Urinary bladder (tissue), 4 donors: ENCODE results near the gene TANC1. TPM values are rescaled to one million over a fixed set of nuclear protein-coding genes. Genes with fewer than 3 reads are reported as not detected.

ENCODE experiments used
- DNase-seq: peaks from one replicate; pipeline ENCODE4 v3.0.0-alpha.2; 2015; ENCODE audit errors: extremely low spot score
- H3K27ac ChIP-seq: one replicate; pipeline ENCODE4 v1.5.1; 2013; ENCODE audit warnings: low read depth, mild to moderate bottlenecking, moderate library complexity
- H3K36me3 ChIP-seq: one replicate; pipeline ENCODE4 v1.6.1; 2013; ENCODE audit warnings: mild to moderate bottlenecking, moderate library complexity; ENCODE audit not compliant: insufficient read depth
- H3K4me1 ChIP-seq: one replicate; pipeline ENCODE4 v1.6.1; 2013; ENCODE audit warnings: mild to moderate bottlenecking, moderate library complexity; ENCODE audit not compliant: insufficient read depth
- H3K4me3 ChIP-seq: one replicate; pipeline ENCODE4 v1.5.1; 2013; ENCODE audit warnings: low read depth, low read length
- WGBS: extraction: QIAGEN DNeasy Blood & Tissue Kit; methylation state at CpG from one replicate; pipeline ENCODE4 v1.1.7; 2013; 5-methylcytosine and 5-hydroxymethylcytosine counted together
- polyA plus RNA-seq: library from polyadenylated mRNA; stranded (reverse); fragments of 200-250 nt; gene quantifications from one replicate; pipeline ENCODE4 v1.2.3, GENCODE V29; 2013
- total RNA-seq: library from RNA; depleted of rRNA; stranded (reverse); fragments of >200 nt; gene quantifications from one replicate; pipeline ENCODE4 v1.2.3, GENCODE V29; 2014
- donor health status: healthy with polysubstance abuse.
- donor health status: healthy.

TANC1 gene
- total and polyA plus RNA-seq, 2 donors = 18.4 to 47.5 TPM

GRCh38 chr2:159108181-159108893 is 139.9 kb downstream of the TANC1 start:
- no peaks in the 10 kb centered on the region for H3K36me3 ChIP-seq
- H3K4me1 ChIP-seq = no peaks in the 10 kb centered on the region
- DNase-seq = no peak
- 90% methylated on average over 12 of the region's 12 CpGs for WGBS
- no peak overlapping the region for H3K27ac ChIP-seq
- H3K4me3 ChIP-seq = no peak overlapping the region

DNA sequence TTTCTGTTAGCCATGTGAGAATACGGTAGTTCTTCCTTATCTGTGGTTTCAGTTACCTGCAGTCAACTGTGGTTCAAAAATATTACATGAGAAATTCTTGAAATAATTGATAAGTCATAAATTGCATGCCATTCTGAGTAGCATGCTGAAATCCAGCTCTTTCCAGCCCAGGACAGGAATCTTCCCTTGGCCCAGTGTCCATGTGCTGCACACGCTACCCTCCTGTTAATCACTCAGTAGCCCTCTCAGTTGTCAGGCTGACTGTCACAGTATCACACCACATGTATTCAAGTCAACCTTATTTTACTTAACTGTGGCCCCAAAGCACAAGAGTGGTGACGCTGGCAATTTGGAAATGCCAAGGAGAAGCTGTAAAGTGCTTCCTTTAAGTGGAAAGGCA is 141.1 kb downstream of the TANC1 start:
- Histone ChIP-seq H3K27ac (no peak overlapping the region), H3K4me1 (no peaks in the 10 kb centered on the region), H3K4me3 (no peak overlapping the region), H3K36me3 (no peaks in the 10 kb centered on the region)
- DNase-seq = no peak
- 93% methylated on average over 3 of the region's 3 CpGs for WGBS

GRCh38 chr2:159110784-159111183 is 142.3 kb downstream of the TANC1 start:
- Histone ChIP-seq H3K36me3 (no peaks in the 10 kb centered on the region), H3K27ac (no peak overlapping the region), H3K4me3 (no peak overlapping the region), H3K4me1 (no peaks in the 10 kb centered on the region)
- no peak for DNase-seq
- 94% methylated on average over 2 of the region's 2 CpGs for WGBS

- Histone ChIP-seq H3K36me3 (no peaks in the 10 kb centered on the region), H3K27ac (no peak overlapping the region), H3K4me3 (no peak overlapping the region), H3K4me1 (no peaks in the 10 kb centered on the region)
- DNase-seq = no peak
- WGBS = 88% methylated on average over 8 of the region's 8 CpGs
Observed at GRCh38 chr2:159111346-159111927, 143.0 kb downstream of the TANC1 start.

- Histone ChIP-seq H3K4me1 (no peaks in the 10 kb centered on the region), H3K4me3 (no peak overlapping the region), H3K36me3 (no peaks in the 10 kb centered on the region), H3K27ac (no peak overlapping the region)
- no peak for DNase-seq
- WGBS = 81% methylated on average over 5 of the region's 5 CpGs
Observed at GRCh38 chr2:159114835-159115234, 146.4 kb downstream of the TANC1 start.

DNA sequence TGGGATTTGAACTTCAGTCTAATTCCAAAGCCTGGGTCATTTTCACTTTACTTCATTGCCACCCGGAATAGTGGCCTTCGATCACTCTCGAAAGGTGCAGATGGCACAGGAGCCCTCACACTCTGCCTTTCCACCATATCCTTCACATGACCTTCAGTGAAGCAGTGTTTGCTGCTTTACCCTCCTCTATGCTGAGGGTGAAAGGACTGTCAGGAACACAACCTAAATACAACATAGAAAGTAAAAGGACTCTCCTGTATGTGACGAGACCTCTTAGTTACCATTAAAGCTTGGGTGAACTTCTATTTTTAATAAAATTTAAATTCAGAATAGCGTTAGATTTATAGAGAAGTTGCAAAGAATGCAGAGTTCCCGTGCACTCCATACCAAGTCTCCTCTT is 148.5 kb downstream of the TANC1 start:
- H3K27ac ChIP-seq = no peak overlapping the region
- no peak overlapping the region for H3K4me3 ChIP-seq
- 97% methylated on average over 6 of the region's 6 CpGs for WGBS
- no peaks in the 10 kb centered on the region for H3K4me1 ChIP-seq
- DNase-seq = no peak
- H3K36me3 ChIP-seq = no peaks in the 10 kb centered on the region

GRCh38 chr2:159117658-159118057 is 149.2 kb downstream of the TANC1 start:
- Histone ChIP-seq H3K36me3 (no peaks in the 10 kb centered on the region), H3K27ac (no peak overlapping the region), H3K4me3 (no peak overlapping the region), H3K4me1 (no peaks in the 10 kb centered on the region)
- WGBS = 92% methylated on average over 4 of the region's 4 CpGs
- DNase-seq = no peak

DNA sequence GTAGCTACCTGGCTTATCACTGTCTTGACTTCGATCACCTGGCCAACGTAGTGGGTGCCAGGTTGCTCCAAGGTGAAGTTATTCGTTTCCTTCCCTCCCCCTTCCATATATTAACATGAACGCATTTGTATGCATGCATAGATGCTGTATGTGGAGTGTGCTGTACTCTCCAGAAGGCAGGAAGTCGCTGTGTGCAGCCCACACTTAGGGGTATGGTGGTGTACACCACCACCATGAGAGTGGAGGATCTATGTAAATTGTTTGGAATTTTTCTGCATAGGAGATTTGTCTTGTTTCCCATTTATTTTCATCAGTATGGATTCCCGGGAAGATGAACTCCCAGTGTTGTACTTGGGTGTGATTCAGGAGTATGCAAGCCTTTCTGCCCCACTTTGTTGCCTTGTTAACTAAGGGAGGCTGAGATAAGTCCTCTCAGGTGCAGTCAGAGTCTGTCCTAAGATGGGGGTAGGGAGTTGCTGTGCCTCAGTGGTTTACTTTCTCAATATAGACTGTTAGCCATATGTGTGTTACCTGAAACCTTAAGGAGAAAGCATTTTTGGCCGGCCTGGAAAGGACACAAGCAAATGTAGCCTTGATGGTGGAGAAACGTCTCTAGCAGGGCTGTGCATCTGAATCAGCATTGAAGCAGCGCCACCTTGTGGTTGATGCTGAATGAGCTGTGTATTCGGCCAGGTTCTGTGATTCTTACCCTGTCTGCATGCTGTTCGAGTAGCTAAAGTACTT is 149.8 kb downstream of the TANC1 start:
- H3K36me3 ChIP-seq = no peaks in the 10 kb centered on the region
- no peak overlapping the region for H3K27ac ChIP-seq
- DNase-seq = peak; percentile 78
- no peaks in the 10 kb centered on the region for H3K4me1 ChIP-seq
- no peak overlapping the region for H3K4me3 ChIP-seq
- 48% methylated on average over 11 of the region's 11 CpGs for WGBS

GRCh38 chr2:159118859-159119500 is 150.5 kb downstream of the TANC1 start:
- no peaks in the 10 kb centered on the region for H3K4me1 ChIP-seq
- DNase-seq = no peak
- 90% methylated on average over 2 of the region's 2 CpGs for WGBS
- H3K4me3 ChIP-seq = no peak overlapping the region
- H3K27ac ChIP-seq = no peak overlapping the region
- H3K36me3 ChIP-seq = no peaks in the 10 kb centered on the region

DNA sequence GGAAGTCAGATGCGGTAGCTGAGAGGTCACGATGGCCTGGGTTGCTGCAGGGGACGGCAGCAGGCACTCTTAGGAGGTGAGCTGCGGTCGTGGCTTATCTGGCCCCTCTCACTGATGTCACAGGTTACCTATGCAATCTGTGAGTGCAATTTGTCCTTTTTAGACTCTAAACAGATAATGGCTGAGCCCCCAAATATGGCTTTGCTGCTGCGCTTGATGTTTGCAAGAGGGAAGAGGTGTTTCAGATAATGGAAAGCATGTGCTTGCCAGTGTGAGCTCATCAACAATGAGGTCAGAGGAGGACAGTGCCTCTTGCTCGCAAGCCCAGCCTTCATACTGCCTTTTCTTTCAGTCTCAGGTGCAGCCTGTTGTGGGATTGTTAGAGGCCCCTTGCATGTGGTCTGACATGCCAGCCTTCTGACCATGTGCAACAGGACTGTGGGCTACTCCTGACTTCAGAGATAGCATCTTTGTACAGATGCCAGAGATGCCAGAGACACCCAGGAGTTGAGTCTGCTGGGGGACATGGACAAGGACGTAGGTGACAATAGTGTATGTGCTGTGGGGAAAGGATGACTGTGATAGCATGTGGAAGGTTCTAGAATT is 151.3 kb downstream of the TANC1 start:
- H3K27ac ChIP-seq = no peak overlapping the region
- H3K4me3 ChIP-seq = no peak overlapping the region
- H3K4me1 ChIP-seq = no peaks in the 10 kb centered on the region
- H3K36me3 ChIP-seq = no peaks in the 10 kb centered on the region
- WGBS = 85% methylated on average over 8 of the region's 8 CpGs
- DNase-seq = no peak

GRCh38 chr2:159123786-159124185 is 155.3 kb downstream of the TANC1 start:
- Histone ChIP-seq H3K4me3 (no peak overlapping the region), H3K36me3 (no peaks in the 10 kb centered on the region), H3K4me1 (no peaks in the 10 kb centered on the region), H3K27ac (no peak overlapping the region)
- no peak for DNase-seq
- WGBS = 96% methylated on average over 9 of the region's 9 CpGs

DNA sequence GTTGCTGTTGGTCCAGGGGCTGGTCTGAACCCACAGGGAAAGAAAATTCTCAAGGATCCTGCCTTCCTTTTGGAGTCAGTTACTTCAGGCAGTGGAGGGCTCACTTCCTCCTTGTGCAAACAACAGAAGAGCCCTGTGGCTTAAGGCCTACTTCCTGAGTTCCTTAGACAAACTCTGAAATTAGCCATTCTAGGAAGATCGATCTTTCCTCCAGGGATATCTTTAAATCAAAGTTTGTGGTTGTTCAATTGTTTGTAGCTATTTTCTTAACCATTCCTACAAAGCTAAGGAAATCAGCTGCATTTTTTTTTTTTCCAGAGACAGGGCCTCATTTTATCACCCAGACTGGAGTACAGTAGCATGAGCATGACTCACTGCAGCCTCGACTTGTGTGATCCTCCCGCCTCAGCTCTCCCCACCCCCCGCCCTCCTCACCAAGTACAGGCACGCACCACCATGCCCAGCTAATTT is 156.0 kb downstream of the TANC1 start:
- no peak overlapping the region for H3K27ac ChIP-seq
- no peak overlapping the region for H3K4me3 ChIP-seq
- H3K4me1 ChIP-seq = no peaks in the 10 kb centered on the region
- no peaks in the 10 kb centered on the region for H3K36me3 ChIP-seq
- no peak for DNase-seq
- whole genome bisulfite sequencing = 41% methylated on average over 5 of the region's 5 CpGs

GRCh38 chr2:159124931-159125467 is 156.6 kb downstream of the TANC1 start:
- no peaks in the 10 kb centered on the region for H3K36me3 ChIP-seq
- no peak overlapping the region for H3K27ac ChIP-seq
- H3K4me3 ChIP-seq = no peak overlapping the region
- no peak for DNase-seq
- 56% methylated on average over 3 of the region's 3 CpGs for WGBS
- no peaks in the 10 kb centered on the region for H3K4me1 ChIP-seq
